PFSK-1 (cell line): ENCODE data around the gene TAAR8.

Experiments used
- POLR2AphosphoS5 ChIP-seq: IDR thresholded peaks from 2 replicates; pipeline ENCODE4 v1.6.1; 2012; ENCODE audit warnings: low read depth, mild to moderate bottlenecking, control low read depth, low read length, moderate library complexity
- SIN3A ChIP-seq: IDR thresholded peaks from 2 replicates; pipeline ENCODE4 v1.6.1; 2012; ENCODE audit warnings: mild to moderate bottlenecking, low read length, moderate library complexity, borderline replicate concordance; ENCODE audit not compliant: insufficient read depth
- TAF1 ChIP-seq: IDR thresholded peaks from 2 replicates; pipeline ENCODE4 v1.6.1; 2012; ENCODE audit warnings: low read length, control low read depth, borderline replicate concordance; ENCODE audit not compliant: insufficient read depth
- TF ChIP-seq, protein P1 (sequence below), 2 experiments: IDR thresholded peaks; 2 replicates each; pipeline versions ENCODE4 v1.6.1 to v1.8.0; 2011 to 2012; ENCODE audit warnings: low read depth in 2 of 2, low read length in 2 of 2, control low read depth in 1 of 2, inconsistent platforms in 1 of 2, mild to moderate bottlenecking in 1 of 2, moderate library complexity in 1 of 2; ENCODE audit not compliant: insufficient read depth in 1 of 2

GRCh38 chr6:132551214-132551613 lies 1.3 kb upstream of the TAAR8 start:
- TF ChIP-seq TAF1 (no peak), SIN3A (no peak), POLR2AphosphoS5 (no peak)
- TF ChIP-seq, protein P1, sequence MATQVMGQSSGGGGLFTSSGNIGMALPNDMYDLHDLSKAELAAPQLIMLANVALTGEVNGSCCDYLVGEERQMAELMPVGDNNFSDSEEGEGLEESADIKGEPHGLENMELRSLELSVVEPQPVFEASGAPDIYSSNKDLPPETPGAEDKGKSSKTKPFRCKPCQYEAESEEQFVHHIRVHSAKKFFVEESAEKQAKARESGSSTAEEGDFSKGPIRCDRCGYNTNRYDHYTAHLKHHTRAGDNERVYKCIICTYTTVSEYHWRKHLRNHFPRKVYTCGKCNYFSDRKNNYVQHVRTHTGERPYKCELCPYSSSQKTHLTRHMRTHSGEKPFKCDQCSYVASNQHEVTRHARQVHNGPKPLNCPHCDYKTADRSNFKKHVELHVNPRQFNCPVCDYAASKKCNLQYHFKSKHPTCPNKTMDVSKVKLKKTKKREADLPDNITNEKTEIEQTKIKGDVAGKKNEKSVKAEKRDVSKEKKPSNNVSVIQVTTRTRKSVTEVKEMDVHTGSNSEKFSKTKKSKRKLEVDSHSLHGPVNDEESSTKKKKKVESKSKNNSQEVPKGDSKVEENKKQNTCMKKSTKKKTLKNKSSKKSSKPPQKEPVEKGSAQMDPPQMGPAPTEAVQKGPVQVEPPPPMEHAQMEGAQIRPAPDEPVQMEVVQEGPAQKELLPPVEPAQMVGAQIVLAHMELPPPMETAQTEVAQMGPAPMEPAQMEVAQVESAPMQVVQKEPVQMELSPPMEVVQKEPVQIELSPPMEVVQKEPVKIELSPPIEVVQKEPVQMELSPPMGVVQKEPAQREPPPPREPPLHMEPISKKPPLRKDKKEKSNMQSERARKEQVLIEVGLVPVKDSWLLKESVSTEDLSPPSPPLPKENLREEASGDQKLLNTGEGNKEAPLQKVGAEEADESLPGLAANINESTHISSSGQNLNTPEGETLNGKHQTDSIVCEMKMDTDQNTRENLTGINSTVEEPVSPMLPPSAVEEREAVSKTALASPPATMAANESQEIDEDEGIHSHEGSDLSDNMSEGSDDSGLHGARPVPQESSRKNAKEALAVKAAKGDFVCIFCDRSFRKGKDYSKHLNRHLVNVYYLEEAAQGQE (IDR thresholded peaks at IDR 0.05; ENCODE audit: insufficient read depth in 1 of 2, low read depth in 2 of 2, low read length in 2 of 2), result no peak
